Measurements from ENCODE around the gene EHMT1. TPM values are rescaled to one million over a fixed set of nuclear protein-coding genes. Genes with fewer than 3 reads are reported as not detected.

Gene EHMT1
- total and polyA plus RNA-seq, 4 experiments from 2014 or later, result 6.7 to 118 (median 67.5) TPM

- Mint-ChIP-seq H3K27me3 (peaks cover 10 to 23% of the 10 kb centered on the region in 2 donors), H3K4me3 (no peak overlapping the region), H3K27ac (no peak overlapping the region), H3K36me3 (peaks cover 4 to 6% of the 10 kb centered on the region in 2 donors), H3K9me3 (peaks cover 0 to 34% (median 20%) of the 10 kb centered on the region in 8 donors), H3K4me1 (peaks cover 0 to 2% (median 0%) of the 10 kb centered on the region in 4 donors)
- POLR2A ChIA-PET (ENCODE audit: partially characterized antibody), result no interaction called here
- no peaks in the 10 kb centered on the region for H3K4me1 ChIP-seq (ENCODE audit: insufficient read depth, low read length)
- intact Hi-C loops (cut with micrococcal nuclease), result no loop called here
- no peak overlapping the region for H3K4me3 ChIP-seq (ENCODE audit: low read length in 2 of 2)
- no peaks in the 10 kb centered on the region for H3K27me3 ChIP-seq (ENCODE audit: insufficient read depth, low read length)
- H3K27ac ChIP-seq (ENCODE audit: low read depth, low read length), result no peak overlapping the region
- H3K9me3 ChIP-seq (ENCODE audit: control insufficient read depth in 1 of 2, low read length in 2 of 2), result peaks cover 0 to 3% of the 10 kb centered on the region in 2 donors
- CTCF ChIA-PET (ENCODE audit: partially characterized antibody), result no interaction called here
- H3K36me3 ChIP-seq (ENCODE audit: insufficient read depth, low read length), result no peaks in the 10 kb centered on the region
- no peak for DNase-seq
Observed at GRCh38 chr9:137865581-137866145, 246.9 kb downstream of the EHMT1 start.

GRCh38 chr9:137866226-137867141 lies 247.7 kb downstream of the EHMT1 start:
- H3K4me1 ChIP-seq (ENCODE audit: insufficient read depth, low read length), result no peaks in the 10 kb centered on the region
- no peak overlapping the region for H3K27ac ChIP-seq (ENCODE audit: low read depth, low read length)
- Mint-ChIP-seq H3K4me3 (no peak overlapping the region), H3K27ac (no peak overlapping the region), H3K36me3 (peaks cover 0 to 1% of the 10 kb centered on the region in 2 donors), H3K4me1 (peaks cover 0 to 2% (median 0%) of the 10 kb centered on the region in 4 donors), H3K9me3 (peaks cover 0 to 26% (median 14%) of the 10 kb centered on the region in 8 donors), H3K27me3 (peaks cover 10 to 23% of the 10 kb centered on the region in 2 donors)
- ChIA-PET CTCF (ENCODE audit: partially characterized antibody) (no interaction called here), POLR2A (ENCODE audit: partially characterized antibody) (no interaction called here)
- H3K27me3 ChIP-seq (ENCODE audit: insufficient read depth, low read length), result no peaks in the 10 kb centered on the region
- intact Hi-C loops (cut with micrococcal nuclease), result no loop called here
- H3K9me3 ChIP-seq (ENCODE audit: control insufficient read depth in 1 of 2, low read length in 2 of 2), result no peaks in the 10 kb centered on the region
- no peak for DNase-seq
- H3K36me3 ChIP-seq (ENCODE audit: insufficient read depth, low read length), result no peaks in the 10 kb centered on the region
- H3K4me3 ChIP-seq (ENCODE audit: low read length in 2 of 2), result no peak overlapping the region

DNA sequence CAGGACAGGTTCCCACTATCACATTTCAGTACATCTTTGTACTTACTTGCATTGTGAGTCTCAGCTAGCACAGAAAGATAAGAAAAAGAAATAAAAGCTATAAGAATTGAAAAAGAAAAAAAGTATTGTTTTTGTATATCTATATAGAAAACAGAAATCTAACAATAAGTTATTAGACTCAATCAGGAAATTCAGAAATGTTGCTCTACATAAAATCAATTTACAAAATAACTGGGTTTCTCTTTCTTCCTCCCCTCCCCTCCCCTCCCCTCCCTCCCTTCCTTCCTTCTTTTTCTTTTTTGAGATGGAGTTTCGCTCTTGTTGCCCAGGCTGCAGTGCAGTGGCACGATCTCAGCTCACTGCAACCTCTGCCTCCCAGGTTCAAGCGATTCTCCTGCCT lies 251.6 kb downstream of the EHMT1 start:
- no peaks in the 10 kb centered on the region for H3K9me3 ChIP-seq (ENCODE audit: control insufficient read depth in 1 of 2, low read length in 2 of 2)
- no peak overlapping the region for H3K4me3 Mint-ChIP-seq
- H3K27ac Mint-ChIP-seq, result no peak overlapping the region
- H3K27me3 ChIP-seq (ENCODE audit: insufficient read depth, low read length), result no peaks in the 10 kb centered on the region
- H3K36me3 ChIP-seq (ENCODE audit: insufficient read depth, low read length), result no peaks in the 10 kb centered on the region
- no peak for DNase-seq
- peaks cover 0 to 1% (median under 1%) of the 10 kb centered on the region in 4 donors for H3K4me1 Mint-ChIP-seq
- H3K9me3 Mint-ChIP-seq, result peaks cover 0 to 10% (median 4%) of the 10 kb centered on the region in 8 donors
- no peaks in the 10 kb centered on the region for H3K4me1 ChIP-seq (ENCODE audit: insufficient read depth, low read length)
- POLR2A ChIA-PET (ENCODE audit: partially characterized antibody), result no interaction called here
- H3K36me3 Mint-ChIP-seq, result no peaks in the 10 kb centered on the region
- no peak overlapping the region for H3K27ac ChIP-seq (ENCODE audit: low read depth, low read length)
- no peak overlapping the region for H3K4me3 ChIP-seq (ENCODE audit: low read length in 2 of 2)
- peaks cover 20 to 27% of the 10 kb centered on the region in 2 donors for H3K27me3 Mint-ChIP-seq
- CTCF ChIA-PET (ENCODE audit: partially characterized antibody), result no interaction called here
- intact Hi-C loops (cut with micrococcal nuclease), result no loop called here

GRCh38 chr9:137872296-137872695 lies 253.5 kb downstream of the EHMT1 start:
- ChIA-PET CTCF (ENCODE audit: partially characterized antibody) (no interaction called here), POLR2A (ENCODE audit: partially characterized antibody) (no interaction called here)
- Histone ChIP-seq H3K4me1 (ENCODE audit: insufficient read depth, low read length) (no peaks in the 10 kb centered on the region), H3K27ac (ENCODE audit: low read depth, low read length) (no peak overlapping the region), H3K27me3 (ENCODE audit: insufficient read depth, low read length) (peaks cover 4% of the 10 kb centered on the region), H3K9me3 (ENCODE audit: control insufficient read depth in 1 of 2, low read length in 2 of 2) (no peaks in the 10 kb centered on the region), H3K36me3 (ENCODE audit: insufficient read depth, low read length) (no peaks in the 10 kb centered on the region), H3K4me3 (ENCODE audit: low read length in 2 of 2) (no peak overlapping the region)
- Mint-ChIP-seq H3K4me1 (peaks cover 0 to 10% (median 3%) of the 10 kb centered on the region in 4 donors), H3K27me3 (peaks cover 25 to 31% of the 10 kb centered on the region in 2 donors), H3K4me3 (no peak overlapping the region), H3K9me3 (peaks cover 0 to 10% (median 6%) of the 10 kb centered on the region in 8 donors), H3K27ac (no peak overlapping the region), H3K36me3 (no peaks in the 10 kb centered on the region)
- intact Hi-C loops (cut with micrococcal nuclease), result no loop called here
- DNase-seq, result no peak

DNA sequence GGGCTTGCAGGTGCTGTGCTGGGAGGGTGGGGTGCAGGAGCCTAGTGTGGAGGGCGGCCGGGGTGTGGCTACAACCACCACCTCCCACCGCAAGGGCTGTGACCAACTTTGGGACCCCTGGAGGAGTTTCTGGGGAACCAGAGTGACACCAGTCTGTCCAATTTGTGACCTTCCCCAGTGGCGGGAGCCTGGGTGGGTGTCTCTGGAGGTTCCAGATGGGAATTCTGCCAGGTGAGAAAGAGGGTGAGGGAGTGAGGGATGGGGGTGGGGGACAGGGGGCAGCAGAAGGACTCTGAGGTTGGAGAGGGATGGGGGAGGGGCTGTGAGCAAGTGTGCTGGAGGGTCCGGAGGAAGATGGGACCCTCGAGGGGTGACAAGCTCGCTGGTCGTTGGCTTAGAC lies 254.6 kb downstream of the EHMT1 start:
- Mint-ChIP-seq H3K4me3 (no peak overlapping the region), H3K9me3 (peaks cover 0 to 6% (median 3%) of the 10 kb centered on the region in 8 donors), H3K27me3 (peaks cover 25 to 26% of the 10 kb centered on the region in 2 donors), H3K4me1 (peaks cover 0 to 10% (median 3%) of the 10 kb centered on the region in 4 donors), H3K27ac (no peak overlapping the region), H3K36me3 (no peaks in the 10 kb centered on the region)
- Histone ChIP-seq H3K27ac (ENCODE audit: low read depth, low read length) (no peak overlapping the region), H3K4me3 (ENCODE audit: low read length in 2 of 2) (no peak overlapping the region), H3K27me3 (ENCODE audit: insufficient read depth, low read length) (peaks cover 4% of the 10 kb centered on the region), H3K9me3 (ENCODE audit: control insufficient read depth in 1 of 2, low read length in 2 of 2) (no peaks in the 10 kb centered on the region), H3K36me3 (ENCODE audit: insufficient read depth, low read length) (no peaks in the 10 kb centered on the region), H3K4me1 (ENCODE audit: insufficient read depth, low read length) (no peaks in the 10 kb centered on the region)
- ChIA-PET CTCF (ENCODE audit: partially characterized antibody) (no interaction called here), POLR2A (ENCODE audit: partially characterized antibody) (no interaction called here)
- DNase-seq, result no peak
- intact Hi-C loops (cut with micrococcal nuclease), result no loop called here

- Histone ChIP-seq H3K27ac (ENCODE audit: low read depth, low read length) (no peak overlapping the region), H3K9me3 (ENCODE audit: control insufficient read depth in 1 of 2, low read length in 2 of 2) (no peaks in the 10 kb centered on the region), H3K36me3 (ENCODE audit: insufficient read depth, low read length) (no peaks in the 10 kb centered on the region), H3K4me1 (ENCODE audit: insufficient read depth, low read length) (no peaks in the 10 kb centered on the region), H3K4me3 (ENCODE audit: low read length in 2 of 2) (no peak overlapping the region), H3K27me3 (ENCODE audit: insufficient read depth, low read length) (peaks cover 4% of the 10 kb centered on the region)
- peaks cover 0 to 4% (median under 1%) of the 10 kb centered on the region in 8 donors for H3K9me3 Mint-ChIP-seq
- H3K4me1 Mint-ChIP-seq, result peaks cover 0 to 10% (median 3%) of the 10 kb centered on the region in 4 donors
- H3K27ac Mint-ChIP-seq, result no peak overlapping the region
- H3K36me3 Mint-ChIP-seq, result no peaks in the 10 kb centered on the region
- ChIA-PET POLR2A (ENCODE audit: partially characterized antibody) (no interaction called here), CTCF (ENCODE audit: partially characterized antibody) (no interaction called here)
- no peak overlapping the region for H3K4me3 Mint-ChIP-seq
- intact Hi-C loops (cut with micrococcal nuclease), result no loop called here
- no peak for DNase-seq
- H3K27me3 Mint-ChIP-seq, result peaks cover 24 to 25% of the 10 kb centered on the region in 2 donors
Observed at GRCh38 chr9:137873858-137874362, 255.1 kb downstream of the EHMT1 start.

DNA sequence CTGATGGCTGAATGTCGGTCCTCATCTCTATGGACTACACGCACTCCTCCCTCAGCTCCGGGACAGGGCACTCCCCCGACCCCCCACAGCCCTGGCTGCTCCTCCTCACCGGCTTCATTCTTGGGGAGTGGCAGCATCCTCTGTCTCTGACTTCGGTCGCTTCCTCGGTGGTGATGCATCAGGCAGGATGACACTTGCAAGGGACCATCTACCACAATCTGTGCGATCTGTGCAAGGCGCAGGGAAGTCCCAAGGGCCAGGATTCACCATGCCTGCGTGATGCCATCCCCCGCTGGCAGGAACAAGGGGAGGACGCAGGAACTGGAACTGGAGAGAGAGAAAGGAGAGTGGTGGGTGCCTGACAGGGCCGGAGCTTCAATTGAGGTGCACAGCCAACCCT lies 256.5 kb downstream of the EHMT1 start:
- H3K27me3 Mint-ChIP-seq, result peaks cover 26 to 29% of the 10 kb centered on the region in 2 donors
- CTCF ChIA-PET (ENCODE audit: partially characterized antibody), result no interaction called here

More for the DNA sequence above, 256.5 kb downstream of the EHMT1 start:
- DNase-seq, result no peak
- Histone ChIP-seq H3K36me3 (ENCODE audit: insufficient read depth, low read length) (no peaks in the 10 kb centered on the region), H3K27ac (ENCODE audit: low read depth, low read length) (no peak overlapping the region), H3K27me3 (ENCODE audit: insufficient read depth, low read length) (peaks cover 4% of the 10 kb centered on the region), H3K4me3 (ENCODE audit: low read length in 2 of 2) (no peak overlapping the region), H3K4me1 (ENCODE audit: insufficient read depth, low read length) (no peaks in the 10 kb centered on the region), H3K9me3 (ENCODE audit: control insufficient read depth in 1 of 2, low read length in 2 of 2) (no peaks in the 10 kb centered on the region)
- H3K4me1 Mint-ChIP-seq, result peaks cover 0 to 10% (median 3%) of the 10 kb centered on the region in 4 donors
- H3K27ac Mint-ChIP-seq, result no peak overlapping the region
- intact Hi-C loops (cut with micrococcal nuclease), result no loop called here
- POLR2A ChIA-PET (ENCODE audit: partially characterized antibody), result no interaction called here
- H3K4me3 Mint-ChIP-seq, result peak overlapping the region in 1 of 8 donors; percentile 10
- H3K9me3 Mint-ChIP-seq, result peaks cover 0 to 3% (median 0%) of the 10 kb centered on the region in 8 donors
- H3K36me3 Mint-ChIP-seq, result no peaks in the 10 kb centered on the region

All from CD4-positive, alpha-beta memory T cell (primary cell).